ENCODE data around the gene EIF4E1B.

Gene EIF4E1B

GRCh38 chr5:176679365-176680225 lies 49.1 kb downstream of the EIF4E1B start:
- Histone ChIP-seq H3K4me2 (ENCODE audit: low read length) (no peak overlapping the region), H3K27me3 (ENCODE audit: control insufficient read depth, low read length) (peaks cover 11% of the 10 kb centered on the region), H3K9me2 (replicated peaks; ENCODE audit: control insufficient read depth, low read length) (no peaks in the 10 kb centered on the region), H3K9me3 (ENCODE audit: control insufficient read depth, insufficient read depth, low read length) (no peaks in the 10 kb centered on the region), H4K20me1 (ENCODE audit: control insufficient read depth, insufficient read depth, low read depth, low read length) (no peaks in the 10 kb centered on the region; the same call in 1 of the 2 replicates), H3K4me1 (ENCODE audit: control insufficient read depth, low read length) (no peaks in the 10 kb centered on the region), H3K4me3 (ENCODE audit: low read length) (no peak overlapping the region), H3K27ac (ENCODE audit: low read depth, low read length) (no peak overlapping the region), H3K79me2 (ENCODE audit: control insufficient read depth, low read length) (no peaks in the 10 kb centered on the region), H3K36me3 (ENCODE audit: control insufficient read depth, low read length) (no peaks in the 10 kb centered on the region), H3F3A (ENCODE audit: control insufficient read depth, insufficient read depth) (no peaks in the 10 kb centered on the region)
- TF ChIP-seq EZH2phosphoT487 (IDR thresholded peaks at IDR 0.05; ENCODE audit: borderline replicate concordance, low read length) (no peak), CTCF (IDR thresholded peaks at IDR 0.05; ENCODE audit: low read depth, low read length, poor library complexity, severe bottlenecking) (no peak)

GRCh38 chr5:176680226-176680563 lies 49.7 kb downstream of the EIF4E1B start:
- Histone ChIP-seq H4K20me1 (ENCODE audit: control insufficient read depth, insufficient read depth, low read depth, low read length) (no peaks in the 10 kb centered on the region; the same call in 1 of the 2 replicates), H3K4me2 (ENCODE audit: low read length) (no peak overlapping the region), H3K27me3 (ENCODE audit: control insufficient read depth, low read length) (peaks cover 14% of the 10 kb centered on the region), H3K9me3 (ENCODE audit: control insufficient read depth, insufficient read depth, low read length) (no peaks in the 10 kb centered on the region), H3K4me1 (ENCODE audit: control insufficient read depth, low read length) (no peaks in the 10 kb centered on the region), H3K27ac (ENCODE audit: low read depth, low read length) (no peak overlapping the region), H3K4me3 (ENCODE audit: low read length) (no peak overlapping the region), H3F3A (ENCODE audit: control insufficient read depth, insufficient read depth) (no peaks in the 10 kb centered on the region), H3K36me3 (ENCODE audit: control insufficient read depth, low read length) (no peaks in the 10 kb centered on the region), H3K9me2 (replicated peaks; ENCODE audit: control insufficient read depth, low read length) (no peaks in the 10 kb centered on the region), H3K79me2 (ENCODE audit: control insufficient read depth, low read length) (no peaks in the 10 kb centered on the region)
- TF ChIP-seq CTCF (IDR thresholded peaks at IDR 0.05; ENCODE audit: low read depth, low read length, poor library complexity, severe bottlenecking) (no peak), EZH2phosphoT487 (IDR thresholded peaks at IDR 0.05; ENCODE audit: borderline replicate concordance, low read length) (no peak)

GRCh38 chr5:176682016-176682531 lies 51.6 kb downstream of the EIF4E1B start:
- Histone ChIP-seq H3K9me2 (replicated peaks; ENCODE audit: control insufficient read depth, low read length) (no peaks in the 10 kb centered on the region), H3K4me3 (ENCODE audit: low read length) (no peak overlapping the region), H3K9me3 (ENCODE audit: control insufficient read depth, insufficient read depth, low read length) (no peaks in the 10 kb centered on the region), H3K4me2 (ENCODE audit: low read length) (no peak overlapping the region), H4K20me1 (ENCODE audit: control insufficient read depth, insufficient read depth, low read depth, low read length) (no peaks in the 10 kb centered on the region; the same call in 1 of the 2 replicates), H3K27me3 (ENCODE audit: control insufficient read depth, low read length) (peaks cover 19% of the 10 kb centered on the region), H3K27ac (ENCODE audit: low read depth, low read length) (no peak overlapping the region), H3F3A (ENCODE audit: control insufficient read depth, insufficient read depth) (no peaks in the 10 kb centered on the region), H3K4me1 (ENCODE audit: control insufficient read depth, low read length) (no peaks in the 10 kb centered on the region), H3K79me2 (ENCODE audit: control insufficient read depth, low read length) (no peaks in the 10 kb centered on the region), H3K36me3 (ENCODE audit: control insufficient read depth, low read length) (no peaks in the 10 kb centered on the region)
- TF ChIP-seq EZH2phosphoT487 (IDR thresholded peaks at IDR 0.05; ENCODE audit: borderline replicate concordance, low read length) (no peak), CTCF (IDR thresholded peaks at IDR 0.05; ENCODE audit: low read depth, low read length, poor library complexity, severe bottlenecking) (no peak)

Data from DOHH2 (cell line).